SK-N-SH treated with all-trans-retinoic acid at 6 μM for 48 hours (cell line): ENCODE data around the gene LUM.

Source experiments
- ARNTL ChIP-seq: fragments of 450-650 bp; formaldehyde crosslinking; IDR thresholded peaks from 2 replicates; pipeline ENCODE4 v1.5.0; 2020; ENCODE audit warnings: low read depth, mild to moderate bottlenecking, moderate library complexity, borderline replicate concordance
- GLIS3 ChIP-seq: fragments of 250-450 bp; sonication (Bioruptor Pico); IDR thresholded peaks from 2 replicates; pipeline ENCODE4 v1.5.0; 2020; ENCODE audit warnings: mild to moderate bottlenecking, moderate library complexity
- OSR1 ChIP-seq: fragments of 250-450 bp; sonication (Bioruptor Pico); IDR thresholded peaks from 2 replicates; pipeline ENCODE4 v1.8.0; 2022; ENCODE audit warnings: moderate library complexity, mild to moderate bottlenecking, inconsistent platforms
- RARB ChIP-seq: fragments of 250-450 bp; sonication (Bioruptor Pico); IDR thresholded peaks from 2 replicates; pipeline ENCODE4 v1.8.0; 2021; ENCODE audit warnings: mild to moderate bottlenecking, moderate library complexity
- ZC3H10 ChIP-seq: fragments of 250-450 bp; sonication (Bioruptor Pico); IDR thresholded peaks from 2 replicates; pipeline ENCODE4 v1.5.1; 2021; ENCODE audit warnings: mild to moderate bottlenecking, moderate library complexity
- TF ChIP-seq, protein P1 (sequence below): fragments of 250-450 bp; sonication (Bioruptor Pico); IDR thresholded peaks from 2 replicates; pipeline ENCODE4 v1.5.0; 2020; ENCODE audit warnings: mild to moderate bottlenecking, moderate library complexity
- TF ChIP-seq, protein P2 (sequence below): fragments of 250-450 bp; sonication (Bioruptor Pico); IDR thresholded peaks from 2 replicates; pipeline ENCODE4 v1.8.0; 2020; ENCODE audit warnings: mild to moderate bottlenecking, moderate library complexity, borderline replicate concordance

DNA sequence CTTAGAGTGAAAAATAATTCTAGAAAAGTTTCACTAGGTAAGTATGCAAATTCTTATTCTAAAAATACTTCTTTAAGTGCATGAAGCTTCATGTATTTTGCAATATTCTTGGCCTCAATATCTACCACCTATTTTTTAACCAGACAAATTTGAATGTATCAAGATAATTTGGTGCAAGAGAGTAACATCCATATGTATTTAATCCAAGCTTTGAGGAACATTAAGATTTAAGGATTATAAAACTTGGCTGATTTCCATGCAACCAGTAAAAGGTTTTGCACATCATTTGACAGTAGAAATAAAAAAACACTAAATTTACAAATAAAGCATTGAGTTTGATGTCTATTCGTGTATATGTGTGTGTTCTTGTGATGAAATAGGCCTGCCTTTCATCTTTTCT, 7.7 kb downstream of the LUM start:
- TF ChIP-seq OSR1 (CRISPR knock-in tag) (no peak), ZC3H10 (CRISPR knock-in tag) (no peak), RARB (CRISPR knock-in tag) (no peak), ARNTL (CRISPR knock-in tag) (no peak), GLIS3 (CRISPR knock-in tag) (no peak)
- TF ChIP-seq, protein P1, sequence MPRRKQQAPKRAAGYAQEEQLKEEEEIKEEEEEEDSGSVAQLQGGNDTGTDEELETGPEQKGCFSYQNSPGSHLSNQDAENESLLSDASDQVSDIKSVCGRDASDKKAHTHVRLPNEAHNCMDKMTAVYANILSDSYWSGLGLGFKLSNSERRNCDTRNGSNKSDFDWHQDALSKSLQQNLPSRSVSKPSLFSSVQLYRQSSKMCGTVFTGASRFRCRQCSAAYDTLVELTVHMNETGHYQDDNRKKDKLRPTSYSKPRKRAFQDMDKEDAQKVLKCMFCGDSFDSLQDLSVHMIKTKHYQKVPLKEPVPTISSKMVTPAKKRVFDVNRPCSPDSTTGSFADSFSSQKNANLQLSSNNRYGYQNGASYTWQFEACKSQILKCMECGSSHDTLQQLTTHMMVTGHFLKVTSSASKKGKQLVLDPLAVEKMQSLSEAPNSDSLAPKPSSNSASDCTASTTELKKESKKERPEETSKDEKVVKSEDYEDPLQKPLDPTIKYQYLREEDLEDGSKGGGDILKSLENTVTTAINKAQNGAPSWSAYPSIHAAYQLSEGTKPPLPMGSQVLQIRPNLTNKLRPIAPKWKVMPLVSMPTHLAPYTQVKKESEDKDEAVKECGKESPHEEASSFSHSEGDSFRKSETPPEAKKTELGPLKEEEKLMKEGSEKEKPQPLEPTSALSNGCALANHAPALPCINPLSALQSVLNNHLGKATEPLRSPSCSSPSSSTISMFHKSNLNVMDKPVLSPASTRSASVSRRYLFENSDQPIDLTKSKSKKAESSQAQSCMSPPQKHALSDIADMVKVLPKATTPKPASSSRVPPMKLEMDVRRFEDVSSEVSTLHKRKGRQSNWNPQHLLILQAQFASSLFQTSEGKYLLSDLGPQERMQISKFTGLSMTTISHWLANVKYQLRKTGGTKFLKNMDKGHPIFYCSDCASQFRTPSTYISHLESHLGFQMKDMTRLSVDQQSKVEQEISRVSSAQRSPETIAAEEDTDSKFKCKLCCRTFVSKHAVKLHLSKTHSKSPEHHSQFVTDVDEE (CRISPR knock-in tag), result no peak
- TF ChIP-seq, protein P2, sequence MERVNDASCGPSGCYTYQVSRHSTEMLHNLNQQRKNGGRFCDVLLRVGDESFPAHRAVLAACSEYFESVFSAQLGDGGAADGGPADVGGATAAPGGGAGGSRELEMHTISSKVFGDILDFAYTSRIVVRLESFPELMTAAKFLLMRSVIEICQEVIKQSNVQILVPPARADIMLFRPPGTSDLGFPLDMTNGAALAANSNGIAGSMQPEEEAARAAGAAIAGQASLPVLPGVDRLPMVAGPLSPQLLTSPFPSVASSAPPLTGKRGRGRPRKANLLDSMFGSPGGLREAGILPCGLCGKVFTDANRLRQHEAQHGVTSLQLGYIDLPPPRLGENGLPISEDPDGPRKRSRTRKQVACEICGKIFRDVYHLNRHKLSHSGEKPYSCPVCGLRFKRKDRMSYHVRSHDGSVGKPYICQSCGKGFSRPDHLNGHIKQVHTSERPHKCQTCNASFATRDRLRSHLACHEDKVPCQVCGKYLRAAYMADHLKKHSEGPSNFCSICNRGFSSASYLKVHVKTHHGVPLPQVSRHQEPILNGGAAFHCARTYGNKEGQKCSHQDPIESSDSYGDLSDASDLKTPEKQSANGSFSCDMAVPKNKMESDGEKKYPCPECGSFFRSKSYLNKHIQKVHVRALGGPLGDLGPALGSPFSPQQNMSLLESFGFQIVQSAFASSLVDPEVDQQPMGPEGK (CRISPR knock-in tag), result no peak
